Astrocyte of the spinal cord (primary cell): Measurements from ENCODE around the gene SH3BP5L.

Source experiments
- DNase-seq: peaks from one replicate; pipeline ENCODE4 v3.0.0; 2011; ENCODE audit warnings: low read depth, low spot score
- H3K4me3 ChIP-seq: 2 replicates; pipeline ENCODE4 v1.5.1; 2011; ENCODE audit warnings: low read depth, mild to moderate bottlenecking, low read length, moderate library complexity
- CTCF ChIP-seq: IDR thresholded peaks from 2 replicates; pipeline ENCODE4 v1.5.1; 2012; ENCODE audit warnings: low read depth, mild to moderate bottlenecking, low read length, inconsistent platforms
- in situ Hi-C: cut with HindIII; loops from 2 replicates; pipeline ENCODE4 v1.10.0; 2017; ENCODE audit warnings: low sequenced_read_pairs

Gene SH3BP5L

GRCh38 chr1:248783367-248783766 is 42.3 kb downstream of the SH3BP5L start:
- no peak overlapping the region for H3K4me3 ChIP-seq
- no peak for TF ChIP-seq CTCF
- in situ Hi-C loops: no loop called here
- DNase-seq: no peak

- no peak for TF ChIP-seq CTCF
- no peak for DNase-seq
- in situ Hi-C loops: no loop called here
- H3K4me3 ChIP-seq: no peak overlapping the region
Measured at GRCh38 chr1:248782416-248783141, 43.1 kb downstream of the SH3BP5L start.

- no peak for TF ChIP-seq CTCF
- H3K4me3 ChIP-seq: no peak overlapping the region
- in situ Hi-C loops: no loop called here
- no peak for DNase-seq
Measured at GRCh38 chr1:248779350-248779749, 46.4 kb downstream of the SH3BP5L start.

- no peak for DNase-seq
- H3K4me3 ChIP-seq: no peak overlapping the region
- TF ChIP-seq CTCF: no peak
- in situ Hi-C loops: no loop called here
Measured at GRCh38 chr1:248778906-248779305, 46.8 kb downstream of the SH3BP5L start.

GRCh38 chr1:248776991-248777390 is 48.7 kb downstream of the SH3BP5L start:
- TF ChIP-seq CTCF: no peak
- DNase-seq: no peak
- in situ Hi-C loops: no loop called here
- no peak overlapping the region for H3K4me3 ChIP-seq

GRCh38 chr1:248775441-248775840 is 50.3 kb downstream of the SH3BP5L start:
- no peak for DNase-seq
- TF ChIP-seq CTCF: no peak
- no peak overlapping the region for H3K4me3 ChIP-seq
- in situ Hi-C loops: no loop called here
